ENCODE results near the gene OARD1.

Gene OARD1

DNA sequence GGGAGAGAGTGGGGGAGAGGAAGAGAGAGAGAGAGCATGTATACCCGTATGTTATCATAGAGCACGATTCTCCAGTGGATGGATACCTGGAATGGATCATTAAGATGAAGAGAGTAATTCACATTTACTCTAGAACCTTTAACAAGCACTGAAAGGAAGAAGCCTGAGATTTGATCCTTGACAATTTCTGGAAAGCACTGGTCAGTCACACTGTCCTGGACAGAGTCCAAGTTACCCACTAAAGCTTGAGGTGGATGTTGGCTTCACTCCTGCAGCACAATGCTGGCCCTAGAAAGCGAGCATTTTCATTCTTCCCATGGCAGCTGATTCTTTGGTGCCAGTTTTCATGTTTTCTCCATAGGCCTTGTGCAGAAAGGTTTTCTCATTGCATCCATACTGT lies 26.2 kb upstream of the OARD1 start:
- no peak overlapping the region for H3K4me3 ChIP-seq (replicated peaks; ENCODE audit: low read depth, low read length)
- peak; percentile 37 for DNase-seq (ENCODE audit: low read depth)
- TF ChIP-seq CTCF (IDR thresholded peaks at IDR 0.05; ENCODE audit: low read length, missing control alignments), result no peak

- no peak overlapping the region for H3K4me3 ChIP-seq (replicated peaks; ENCODE audit: low read depth, low read length)
- peak; percentile 85 for DNase-seq (ENCODE audit: low read depth)
- TF ChIP-seq CTCF (IDR thresholded peaks at IDR 0.05; ENCODE audit: low read length, missing control alignments), result peak; percentile 21
Observed at GRCh38 chr6:41097467-41098090, 25.4 kb upstream of the OARD1 start.

GRCh38 chr6:41093729-41094128 lies 21.6 kb upstream of the OARD1 start:
- DNase-seq (ENCODE audit: low read depth), result peak; percentile 20
- H3K4me3 ChIP-seq (replicated peaks; ENCODE audit: low read depth, low read length), result no peak overlapping the region

GRCh38 chr6:41092421-41093140 lies 20.4 kb upstream of the OARD1 start:
- no peak overlapping the region for H3K4me3 ChIP-seq (replicated peaks; ENCODE audit: low read depth, low read length)
- peak; percentile 59 for TF ChIP-seq CTCF (IDR thresholded peaks at IDR 0.05; ENCODE audit: low read length, missing control alignments)
- peak; percentile 56 for DNase-seq (ENCODE audit: low read depth)

More at GRCh38 chr6:41093729-41094128, 21.6 kb upstream of the OARD1 start:
- no peak for TF ChIP-seq CTCF (IDR thresholded peaks at IDR 0.05; ENCODE audit: low read length, missing control alignments)

DNA sequence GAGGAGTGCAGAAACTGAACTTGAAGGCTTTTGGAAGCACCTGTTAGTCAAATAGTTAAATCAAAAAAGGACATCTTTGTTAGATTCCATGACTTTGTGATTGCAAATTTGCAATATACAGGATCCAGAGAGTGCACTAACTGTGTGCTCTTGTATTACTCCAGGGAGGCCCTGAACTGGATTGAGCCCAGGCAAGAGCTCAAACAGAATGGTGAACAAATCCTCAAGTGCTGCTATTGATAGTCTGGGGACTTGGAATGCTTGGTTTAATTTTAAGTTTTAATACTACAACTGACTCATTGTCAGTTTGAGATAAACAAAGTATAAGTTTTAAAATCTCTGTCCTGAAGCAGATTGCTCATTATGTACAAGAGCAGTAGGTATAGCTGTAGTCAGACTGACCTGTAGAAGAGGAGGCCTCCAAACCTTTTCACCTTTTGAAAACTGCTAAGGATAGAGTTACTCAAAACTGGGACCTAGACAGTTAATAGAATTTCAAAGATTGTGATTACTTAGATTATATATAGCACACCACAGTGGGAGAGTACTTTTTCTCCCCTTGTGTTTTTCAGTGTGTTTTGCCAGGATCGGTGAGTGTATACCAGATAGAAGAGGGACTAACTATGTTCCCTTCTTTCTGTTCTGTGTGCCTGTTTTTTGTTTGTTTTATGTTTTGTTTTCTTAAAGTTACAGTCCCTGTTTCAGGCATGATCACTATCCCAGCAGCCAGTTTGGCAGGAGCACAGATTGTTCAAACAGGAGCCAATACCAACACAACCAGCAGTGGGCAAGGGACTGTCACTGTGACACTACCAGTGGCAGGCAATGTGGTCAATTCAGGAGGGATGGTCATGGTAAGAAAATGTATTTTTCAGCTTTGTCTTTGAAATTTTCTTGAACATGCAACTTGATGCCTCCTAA lies 18.9 kb upstream of the OARD1 start:
- H3K4me3 ChIP-seq (replicated peaks; ENCODE audit: low read depth, low read length), result no peak overlapping the region
- DNase-seq (ENCODE audit: low read depth), result no peak
- no peak for TF ChIP-seq CTCF (IDR thresholded peaks at IDR 0.05; ENCODE audit: low read length, missing control alignments)

GRCh38 chr6:41088451-41088850 lies 16.3 kb upstream of the OARD1 start:
- TF ChIP-seq CTCF (IDR thresholded peaks at IDR 0.05; ENCODE audit: low read length, missing control alignments), result no peak
- DNase-seq (ENCODE audit: low read depth), result no peak
- no peak overlapping the region for H3K4me3 ChIP-seq (replicated peaks; ENCODE audit: low read depth, low read length)
